ENCODE data around the gene DYNC1I1. TPM values are rescaled to one million over a fixed set of nuclear protein-coding genes. Genes with fewer than 3 reads are reported as not detected.

Gene DYNC1I1
- total and polyA plus RNA-seq, 3 experiments from 2014 or later: not detected

DNA sequence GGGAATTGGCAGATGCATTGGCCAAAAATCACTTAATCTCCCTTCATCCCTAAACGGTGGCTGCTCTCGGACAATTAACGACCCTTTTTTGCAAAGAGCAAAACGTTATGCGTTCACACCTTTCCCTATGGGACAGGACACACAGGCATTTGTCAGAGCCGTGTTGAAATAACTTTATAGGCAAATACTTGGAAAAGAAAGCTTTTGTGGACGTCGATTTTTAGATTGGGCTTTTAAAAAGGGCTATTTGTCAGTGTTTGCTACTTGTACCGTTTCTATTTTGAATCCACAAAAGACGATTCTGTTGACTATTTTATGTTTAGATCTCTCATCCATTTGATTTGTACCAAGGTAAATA is 304.0 kb downstream of the DYNC1I1 start:
- Mint-ChIP-seq H3K27me3 (peaks cover 20 to 68% of the 10 kb centered on the region in 2 donors), H3K27ac (no peak overlapping the region), H3K9me3 (no peaks in the 10 kb centered on the region), H3K4me3 (peak overlapping the region; percentile 66 to 90 (median 83)), H3K36me3 (no peaks in the 10 kb centered on the region), H3K4me1 (peaks cover 6 to 11% (median 7%) of the 10 kb centered on the region in 3 donors)
- ChIA-PET POLR2A (interaction anchor here (0.6 kb wide), 1 partner anchor 455 kb away, joined by 3 read pairs; no protein-coding TSS in a partner anchor), CTCF (interaction anchor here (0.9 to 3.1 kb wide), 2 partner anchors 951 to 988 kb away, joined by 3 to 18 read pairs; no protein-coding TSS in a partner anchor)
- no peaks in the 10 kb centered on the region for H3K9me3 ChIP-seq (ENCODE audit: low read length)
- H3K4me1 ChIP-seq (ENCODE audit: insufficient read depth, low read length): peaks cover 7% of the 10 kb centered on the region
- no peak overlapping the region for H3K27ac ChIP-seq (ENCODE audit: low read depth, low read length)
- H3K27me3 ChIP-seq (ENCODE audit: insufficient read depth, low read length, poor library complexity, severe bottlenecking): peaks cover 9% of the 10 kb centered on the region
- DNase-seq: no peak
- peak overlapping the region; percentile 50 for H3K4me3 ChIP-seq (ENCODE audit: low read length)
- H3K36me3 ChIP-seq (ENCODE audit: insufficient read depth, low read length): no peaks in the 10 kb centered on the region

DNA sequence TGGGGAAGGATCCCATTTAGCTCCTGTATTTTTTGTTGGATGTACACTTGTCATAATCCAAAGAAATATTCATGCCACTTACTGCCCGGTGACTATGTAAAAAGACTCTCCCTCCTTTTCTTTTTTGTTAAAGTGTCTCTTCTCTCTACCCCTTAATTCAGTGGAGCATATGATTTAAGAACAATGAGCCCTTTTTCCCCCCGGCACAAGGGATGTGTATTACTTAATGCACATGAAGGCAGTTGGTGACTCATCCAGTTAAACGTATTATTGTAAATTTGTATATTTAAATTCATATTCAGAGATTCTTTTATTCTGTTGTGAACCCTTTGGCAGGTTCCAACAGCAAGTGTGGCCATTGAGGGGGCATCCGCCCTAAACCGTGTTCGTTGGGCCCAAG is 307.7 kb downstream of the DYNC1I1 start:
- no peaks in the 10 kb centered on the region for H3K9me3 ChIP-seq (ENCODE audit: low read length)
- Mint-ChIP-seq H3K36me3 (no peaks in the 10 kb centered on the region), H3K9me3 (no peaks in the 10 kb centered on the region), H3K4me1 (peaks cover 6 to 11% (median 7%) of the 10 kb centered on the region in 3 donors), H3K27ac (no peak overlapping the region), H3K4me3 (no peak overlapping the region), H3K27me3 (peaks cover 20 to 52% of the 10 kb centered on the region in 2 donors)
- no peak overlapping the region for H3K27ac ChIP-seq (ENCODE audit: low read depth, low read length)
- no peak for DNase-seq
- H3K4me3 ChIP-seq (ENCODE audit: low read length): no peak overlapping the region
- H3K27me3 ChIP-seq (ENCODE audit: insufficient read depth, low read length, poor library complexity, severe bottlenecking): peaks cover 9% of the 10 kb centered on the region
- CTCF ChIA-PET: no interaction called here
- no peaks in the 10 kb centered on the region for H3K36me3 ChIP-seq (ENCODE audit: insufficient read depth, low read length)
- POLR2A ChIA-PET: no interaction called here
- peaks cover 7% of the 10 kb centered on the region for H3K4me1 ChIP-seq (ENCODE audit: insufficient read depth, low read length)

- H3K36me3 Mint-ChIP-seq: no peaks in the 10 kb centered on the region
- no peak for DNase-seq
- H3K36me3 ChIP-seq (ENCODE audit: insufficient read depth, low read length): no peaks in the 10 kb centered on the region
- no peaks in the 10 kb centered on the region for H3K27me3 ChIP-seq (ENCODE audit: insufficient read depth, low read length, poor library complexity, severe bottlenecking)
- no peak overlapping the region for H3K4me3 Mint-ChIP-seq
- ChIA-PET POLR2A (no interaction called here), CTCF (no interaction called here)
- H3K4me1 ChIP-seq (ENCODE audit: insufficient read depth, low read length): no peaks in the 10 kb centered on the region
- H3K27ac Mint-ChIP-seq: no peak overlapping the region
- H3K27ac ChIP-seq (ENCODE audit: low read depth, low read length): no peak overlapping the region
- no peaks in the 10 kb centered on the region for H3K9me3 ChIP-seq (ENCODE audit: low read length)
- H3K4me3 ChIP-seq (ENCODE audit: low read length): no peak overlapping the region
- H3K9me3 Mint-ChIP-seq: no peaks in the 10 kb centered on the region
- peaks cover 3 to 13% of the 10 kb centered on the region in 2 donors for H3K27me3 Mint-ChIP-seq
- H3K4me1 Mint-ChIP-seq: no peaks in the 10 kb centered on the region
These were observed 312.7 kb downstream of the DYNC1I1 start for GRCh38 chr7:96084881-96085553.

DNA sequence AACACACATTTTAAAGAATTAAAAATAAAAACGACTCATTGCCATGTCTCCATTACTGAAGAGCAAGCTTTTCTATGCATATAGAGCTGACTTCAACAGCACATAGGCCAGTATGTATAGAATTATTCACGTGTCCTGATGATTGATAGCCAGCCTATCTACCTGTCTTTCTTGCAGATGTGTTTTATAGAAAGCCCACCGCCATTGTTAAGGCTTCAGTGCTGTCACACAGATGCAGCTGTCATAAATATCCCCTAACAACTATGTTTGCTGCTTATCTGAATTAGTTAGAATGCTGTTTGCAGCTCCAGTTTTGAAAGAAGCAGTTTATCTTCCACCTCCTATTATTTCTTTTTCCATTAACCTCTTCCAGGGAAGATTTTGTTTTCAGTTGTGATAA is 313.6 kb downstream of the DYNC1I1 start:
- Histone ChIP-seq H3K4me1 (ENCODE audit: insufficient read depth, low read length) (no peaks in the 10 kb centered on the region), H3K27me3 (ENCODE audit: insufficient read depth, low read length, poor library complexity, severe bottlenecking) (no peaks in the 10 kb centered on the region), H3K9me3 (ENCODE audit: low read length) (no peaks in the 10 kb centered on the region), H3K4me3 (ENCODE audit: low read length) (no peak overlapping the region), H3K27ac (ENCODE audit: low read depth, low read length) (no peak overlapping the region), H3K36me3 (ENCODE audit: insufficient read depth, low read length) (no peaks in the 10 kb centered on the region)
- no peak for DNase-seq
- no peaks in the 10 kb centered on the region for H3K36me3 Mint-ChIP-seq
- peaks cover 2 to 11% of the 10 kb centered on the region in 2 donors for H3K27me3 Mint-ChIP-seq
- CTCF ChIA-PET: no interaction called here
- no peak overlapping the region for H3K27ac Mint-ChIP-seq
- H3K4me1 Mint-ChIP-seq: no peaks in the 10 kb centered on the region
- no peak overlapping the region for H3K4me3 Mint-ChIP-seq
- POLR2A ChIA-PET: no interaction called here
- H3K9me3 Mint-ChIP-seq: no peaks in the 10 kb centered on the region

- Mint-ChIP-seq H3K4me1 (no peaks in the 10 kb centered on the region), H3K9me3 (no peaks in the 10 kb centered on the region), H3K27me3 (peaks cover 2 to 26% of the 10 kb centered on the region in 2 donors), H3K4me3 (no peak overlapping the region), H3K27ac (no peak overlapping the region), H3K36me3 (no peaks in the 10 kb centered on the region)
- H3K4me3 ChIP-seq (ENCODE audit: low read length): no peak overlapping the region
- no peaks in the 10 kb centered on the region for H3K4me1 ChIP-seq (ENCODE audit: insufficient read depth, low read length)
- no peaks in the 10 kb centered on the region for H3K9me3 ChIP-seq (ENCODE audit: low read length)
- DNase-seq: no peak
- ChIA-PET POLR2A (no interaction called here), CTCF (no interaction called here)
- H3K36me3 ChIP-seq (ENCODE audit: insufficient read depth, low read length): no peaks in the 10 kb centered on the region
- no peaks in the 10 kb centered on the region for H3K27me3 ChIP-seq (ENCODE audit: insufficient read depth, low read length, poor library complexity, severe bottlenecking)
- H3K27ac ChIP-seq (ENCODE audit: low read depth, low read length): no peak overlapping the region
These were observed 316.2 kb downstream of the DYNC1I1 start for GRCh38 chr7:96088579-96088978.

GRCh38 chr7:96089511-96089910 is 317.2 kb downstream of the DYNC1I1 start:
- Histone ChIP-seq H3K9me3 (ENCODE audit: low read length) (no peaks in the 10 kb centered on the region), H3K4me1 (ENCODE audit: insufficient read depth, low read length) (no peaks in the 10 kb centered on the region), H3K4me3 (ENCODE audit: low read length) (no peak overlapping the region), H3K36me3 (ENCODE audit: insufficient read depth, low read length) (no peaks in the 10 kb centered on the region), H3K27me3 (ENCODE audit: insufficient read depth, low read length, poor library complexity, severe bottlenecking) (no peaks in the 10 kb centered on the region), H3K27ac (ENCODE audit: low read depth, low read length) (no peak overlapping the region)
- no peaks in the 10 kb centered on the region for H3K9me3 Mint-ChIP-seq
- CTCF ChIA-PET: no interaction called here
- no peaks in the 10 kb centered on the region for H3K4me1 Mint-ChIP-seq
- peaks cover 2 to 26% of the 10 kb centered on the region in 2 donors for H3K27me3 Mint-ChIP-seq
- no peaks in the 10 kb centered on the region for H3K36me3 Mint-ChIP-seq
- H3K4me3 Mint-ChIP-seq: no peak overlapping the region
- POLR2A ChIA-PET: no interaction called here
- DNase-seq: no peak
- H3K27ac Mint-ChIP-seq: no peak overlapping the region

GRCh38 chr7:96090756-96091155 is 318.4 kb downstream of the DYNC1I1 start:
- Histone ChIP-seq H3K27ac (ENCODE audit: low read depth, low read length) (no peak overlapping the region), H3K36me3 (ENCODE audit: insufficient read depth, low read length) (no peaks in the 10 kb centered on the region), H3K4me1 (ENCODE audit: insufficient read depth, low read length) (no peaks in the 10 kb centered on the region), H3K4me3 (ENCODE audit: low read length) (no peak overlapping the region), H3K27me3 (ENCODE audit: insufficient read depth, low read length, poor library complexity, severe bottlenecking) (no peaks in the 10 kb centered on the region), H3K9me3 (ENCODE audit: low read length) (no peaks in the 10 kb centered on the region)
- Mint-ChIP-seq H3K27ac (no peak overlapping the region), H3K27me3 (peaks cover 2 to 29% of the 10 kb centered on the region in 2 donors), H3K9me3 (no peaks in the 10 kb centered on the region), H3K36me3 (no peaks in the 10 kb centered on the region), H3K4me1 (no peaks in the 10 kb centered on the region), H3K4me3 (no peak overlapping the region)
- ChIA-PET POLR2A (no interaction called here), CTCF (no interaction called here)
- DNase-seq: no peak

DNA sequence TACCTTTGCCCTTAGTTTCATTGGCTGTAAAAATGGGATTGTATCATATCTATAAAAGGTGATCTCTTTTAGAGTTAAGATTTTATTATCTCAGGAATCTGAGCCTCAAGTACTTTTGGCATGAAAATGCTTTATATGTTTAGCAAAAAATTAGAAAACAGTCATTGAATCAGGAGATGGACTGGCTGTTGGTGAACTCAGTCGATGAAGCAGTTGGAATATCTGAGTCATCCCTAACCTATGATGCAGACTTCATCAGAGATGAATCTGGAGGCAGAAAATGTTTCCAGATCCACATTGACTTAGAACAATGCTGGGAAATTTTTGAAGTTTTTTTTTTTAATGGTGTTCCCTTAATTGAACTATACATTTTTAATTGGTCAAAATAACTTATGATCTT is 321.1 kb downstream of the DYNC1I1 start:
- Histone ChIP-seq H3K9me3 (ENCODE audit: low read length) (no peaks in the 10 kb centered on the region), H3K4me1 (ENCODE audit: insufficient read depth, low read length) (no peaks in the 10 kb centered on the region), H3K4me3 (ENCODE audit: low read length) (no peak overlapping the region), H3K27ac (ENCODE audit: low read depth, low read length) (no peak overlapping the region), H3K36me3 (ENCODE audit: insufficient read depth, low read length) (no peaks in the 10 kb centered on the region), H3K27me3 (ENCODE audit: insufficient read depth, low read length, poor library complexity, severe bottlenecking) (no peaks in the 10 kb centered on the region)
- ChIA-PET CTCF (no interaction called here), POLR2A (no interaction called here)
- peaks cover 0 to 2% (median 0%) of the 10 kb centered on the region in 5 donors for H3K9me3 Mint-ChIP-seq
- no peaks in the 10 kb centered on the region for H3K36me3 Mint-ChIP-seq
- H3K27ac Mint-ChIP-seq: no peak overlapping the region
- DNase-seq: no peak
- H3K4me3 Mint-ChIP-seq: no peak overlapping the region
- H3K27me3 Mint-ChIP-seq: peaks cover 2 to 40% of the 10 kb centered on the region in 2 donors
- H3K4me1 Mint-ChIP-seq: no peaks in the 10 kb centered on the region

Data from CD8-positive, alpha-beta memory T cell (primary cell).